ENCODE data around the gene DRC3. TPM values are rescaled to one million over a fixed set of nuclear protein-coding genes. Genes with fewer than 3 reads are reported as not detected.

DRC3 gene
- total RNA-seq, 1 donor from 2014 or later, result 1.7 TPM

DNA sequence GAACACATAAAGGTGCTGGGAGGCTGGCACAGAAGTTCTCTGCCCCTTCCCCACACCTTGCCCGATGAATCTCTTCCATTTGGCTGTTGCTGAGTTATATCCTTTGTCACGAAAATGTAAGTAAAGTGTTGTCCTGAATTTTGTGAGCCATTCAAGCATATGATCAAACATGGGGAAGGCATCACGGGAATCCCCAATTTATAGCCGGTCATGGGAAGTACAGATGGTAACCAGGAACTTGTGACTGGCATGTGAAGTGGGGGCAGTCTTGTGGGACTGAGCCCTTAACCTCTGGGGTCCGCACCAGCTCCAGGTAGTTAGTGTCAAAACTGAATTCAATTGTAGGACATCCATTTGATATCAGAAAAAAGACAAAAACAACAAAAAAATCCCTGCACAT, 13.7 kb upstream of the DRC3 start:
- DNase-seq, result no peak
- Histone ChIP-seq H3K27me3 (ENCODE audit: low read depth) (no peaks in the 10 kb centered on the region), H3K27ac (replicated peaks) (peak overlapping the region; percentile 78), H3K36me3 (peaks cover 14% of the 10 kb centered on the region), H3K4me1 (peaks cover 82% of the 10 kb centered on the region), H3K4me3 (peak overlapping the region; percentile 46), H3K9me3 (replicated peaks) (no peaks in the 10 kb centered on the region)
- TF ChIP-seq, protein P1, sequence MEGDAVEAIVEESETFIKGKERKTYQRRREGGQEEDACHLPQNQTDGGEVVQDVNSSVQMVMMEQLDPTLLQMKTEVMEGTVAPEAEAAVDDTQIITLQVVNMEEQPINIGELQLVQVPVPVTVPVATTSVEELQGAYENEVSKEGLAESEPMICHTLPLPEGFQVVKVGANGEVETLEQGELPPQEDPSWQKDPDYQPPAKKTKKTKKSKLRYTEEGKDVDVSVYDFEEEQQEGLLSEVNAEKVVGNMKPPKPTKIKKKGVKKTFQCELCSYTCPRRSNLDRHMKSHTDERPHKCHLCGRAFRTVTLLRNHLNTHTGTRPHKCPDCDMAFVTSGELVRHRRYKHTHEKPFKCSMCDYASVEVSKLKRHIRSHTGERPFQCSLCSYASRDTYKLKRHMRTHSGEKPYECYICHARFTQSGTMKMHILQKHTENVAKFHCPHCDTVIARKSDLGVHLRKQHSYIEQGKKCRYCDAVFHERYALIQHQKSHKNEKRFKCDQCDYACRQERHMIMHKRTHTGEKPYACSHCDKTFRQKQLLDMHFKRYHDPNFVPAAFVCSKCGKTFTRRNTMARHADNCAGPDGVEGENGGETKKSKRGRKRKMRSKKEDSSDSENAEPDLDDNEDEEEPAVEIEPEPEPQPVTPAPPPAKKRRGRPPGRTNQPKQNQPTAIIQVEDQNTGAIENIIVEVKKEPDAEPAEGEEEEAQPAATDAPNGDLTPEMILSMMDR (IDR thresholded peaks at IDR 0.05; ENCODE audit: borderline replicate concordance), result no peak
- intact Hi-C loops (cut with micrococcal nuclease), result no loop called here

DNA sequence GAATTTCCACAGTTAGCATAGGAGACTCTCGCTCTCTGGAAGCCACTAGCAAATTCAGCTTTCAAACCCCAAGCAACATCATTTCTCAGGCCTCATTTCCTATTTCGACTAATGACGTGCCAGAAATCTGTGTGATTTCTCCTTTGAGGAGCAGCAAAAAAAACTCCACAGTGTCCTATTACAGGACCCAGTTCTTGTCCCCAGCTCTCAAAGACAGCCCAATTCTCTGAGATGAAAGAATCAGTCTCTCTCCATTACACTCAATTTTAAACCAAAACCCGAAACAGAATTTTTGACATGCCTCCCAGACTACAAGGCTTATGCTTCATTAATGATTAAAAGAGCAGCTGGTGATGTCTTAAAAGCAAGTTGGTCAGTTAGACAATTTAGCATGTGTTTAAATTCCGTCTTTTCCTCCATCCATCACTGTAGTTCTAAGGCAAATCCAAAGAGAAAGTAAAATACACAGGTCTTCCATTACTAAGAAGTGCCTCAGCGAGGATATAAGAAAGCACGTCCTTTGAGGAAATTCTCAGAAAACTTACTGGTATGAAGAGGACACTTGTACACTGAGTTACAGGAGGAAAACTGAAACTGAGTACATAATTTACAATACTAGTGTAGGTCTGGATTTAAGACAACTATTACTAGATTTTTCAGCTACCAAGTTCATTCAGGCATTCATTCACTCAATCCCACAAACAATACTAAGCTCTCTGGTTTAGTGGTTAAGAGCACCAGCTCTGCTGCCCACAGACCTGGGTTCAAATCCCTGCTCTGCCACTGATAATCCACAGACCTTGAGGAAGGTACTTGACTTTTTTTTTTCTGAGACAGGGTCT, 12.9 kb upstream of the DRC3 start:
- peaks cover 82% of the 10 kb centered on the region for H3K4me1 ChIP-seq
- intact Hi-C loops (cut with micrococcal nuclease), result no loop called here

DNA sequence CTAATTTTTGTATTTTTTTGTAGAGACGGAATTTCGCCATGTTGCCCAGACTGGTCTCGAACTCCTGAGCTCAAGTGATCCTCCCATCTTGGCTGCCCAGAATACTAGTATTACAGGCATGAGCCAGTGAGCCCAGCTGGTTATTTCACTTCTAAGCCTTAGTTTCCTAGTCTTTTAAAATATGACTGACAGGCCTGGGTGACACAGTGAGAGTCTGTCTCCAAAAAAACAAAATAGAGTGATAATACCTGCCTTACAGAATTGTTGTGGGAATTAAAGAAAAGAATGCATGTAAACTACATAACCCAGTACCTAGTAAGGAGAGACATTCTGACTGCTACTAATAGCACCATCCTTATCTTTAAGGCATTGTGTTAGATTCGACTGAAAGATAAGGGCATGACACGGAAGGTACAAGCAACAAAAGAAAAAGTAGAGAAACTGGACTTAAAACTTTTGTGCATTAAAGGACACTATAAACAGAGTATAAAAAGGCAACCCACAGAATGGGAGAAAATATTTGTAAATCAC, 12.1 kb upstream of the DRC3 start:
- intact Hi-C loops (cut with micrococcal nuclease), result no loop called here
- DNase-seq, result no peak
- peaks cover 82% of the 10 kb centered on the region for H3K4me1 ChIP-seq
- H3K36me3 ChIP-seq, result peaks cover 7% of the 10 kb centered on the region
- H3K27me3 ChIP-seq (ENCODE audit: low read depth), result no peaks in the 10 kb centered on the region
- H3K9me3 ChIP-seq (replicated peaks), result no peaks in the 10 kb centered on the region
- H3K27ac ChIP-seq (replicated peaks), result peak overlapping the region; percentile 78
- no peak overlapping the region for H3K4me3 ChIP-seq
- TF ChIP-seq, protein P1 (IDR thresholded peaks at IDR 0.05; ENCODE audit: borderline replicate concordance), result no peak

More for the DNA sequence above, 12.9 kb upstream of the DRC3 start:
- H3K36me3 ChIP-seq, result peaks cover 14% of the 10 kb centered on the region
- no peaks in the 10 kb centered on the region for H3K9me3 ChIP-seq (replicated peaks)
- H3K27ac ChIP-seq (replicated peaks), result peak overlapping the region; percentile 78
- no peak for DNase-seq
- H3K4me3 ChIP-seq, result peak overlapping the region; percentile 46
- TF ChIP-seq, protein P1 (IDR thresholded peaks at IDR 0.05; ENCODE audit: borderline replicate concordance), result no peak
- H3K27me3 ChIP-seq (ENCODE audit: low read depth), result no peaks in the 10 kb centered on the region

DNA sequence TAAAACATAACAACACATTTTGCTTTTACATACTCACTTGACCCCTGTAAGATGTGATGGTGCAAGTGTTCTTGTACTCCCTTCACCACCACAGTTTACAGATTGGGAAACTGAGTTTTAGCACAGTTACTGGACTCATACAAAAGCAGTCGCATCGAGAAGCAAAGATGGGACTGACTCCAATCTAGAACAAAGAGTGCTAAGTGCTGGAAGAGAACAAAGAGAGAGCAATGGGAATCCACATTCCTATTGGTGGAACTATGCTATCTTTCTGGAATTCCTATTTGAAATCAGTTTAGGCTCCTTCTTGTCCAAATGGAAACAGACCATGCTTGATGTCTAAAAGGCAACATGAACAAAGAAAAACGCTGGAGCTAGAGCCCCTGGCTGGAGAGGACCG, 9.6 kb upstream of the DRC3 start:
- peaks cover 80% of the 10 kb centered on the region for H3K4me1 ChIP-seq
- H3K9me3 ChIP-seq (replicated peaks), result no peaks in the 10 kb centered on the region
- no peak overlapping the region for H3K4me3 ChIP-seq
- no peaks in the 10 kb centered on the region for H3K27me3 ChIP-seq (ENCODE audit: low read depth)
- H3K27ac ChIP-seq (replicated peaks), result peak overlapping the region; percentile 7
- TF ChIP-seq, protein P1 (IDR thresholded peaks at IDR 0.05; ENCODE audit: borderline replicate concordance), result no peak
- intact Hi-C loops (cut with micrococcal nuclease), result no loop called here
- no peaks in the 10 kb centered on the region for H3K36me3 ChIP-seq
- DNase-seq, result no peak

DNA sequence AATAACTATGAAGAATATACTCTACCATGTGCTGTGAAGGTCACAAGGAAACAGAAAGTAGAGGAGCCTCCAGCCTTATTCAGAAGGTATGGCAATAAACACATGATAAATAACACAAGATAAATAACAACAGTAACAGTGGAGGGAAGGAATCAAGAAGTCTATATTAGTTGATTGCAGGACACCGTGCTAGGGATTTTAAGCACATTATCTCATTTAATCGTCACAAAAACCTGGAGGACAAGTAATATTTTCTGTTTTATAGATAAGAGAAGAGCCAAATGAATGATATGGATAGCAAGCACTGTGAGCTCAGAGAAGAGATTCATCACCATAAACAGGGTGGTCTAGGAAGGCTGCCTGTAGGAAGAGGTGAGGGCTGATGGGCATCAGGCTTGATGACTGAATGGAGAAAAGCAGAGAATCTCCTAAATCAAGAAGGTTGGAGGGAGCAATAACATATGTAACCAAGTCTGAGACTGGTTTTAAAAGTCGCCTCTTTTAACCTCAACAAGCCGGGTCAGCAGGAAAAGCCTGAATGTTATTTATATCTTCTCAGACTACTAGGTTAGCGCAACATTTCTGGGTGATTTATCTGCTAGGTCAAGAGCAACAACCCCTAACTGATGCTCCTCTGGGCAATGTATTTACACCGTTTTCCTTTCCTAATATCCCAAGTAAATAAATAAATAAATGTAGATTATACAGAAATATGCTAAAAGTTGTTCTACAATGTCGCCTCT, 8.8 kb upstream of the DRC3 start:
- Histone ChIP-seq H3K27ac (replicated peaks) (peak overlapping the region; percentile 5), H3K9me3 (replicated peaks) (no peaks in the 10 kb centered on the region), H3K4me3 (no peak overlapping the region), H3K36me3 (no peaks in the 10 kb centered on the region), H3K27me3 (ENCODE audit: low read depth) (no peaks in the 10 kb centered on the region), H3K4me1 (peaks cover 80% of the 10 kb centered on the region)
- intact Hi-C loops (cut with micrococcal nuclease), result no loop called here
- TF ChIP-seq, protein P1 (IDR thresholded peaks at IDR 0.05; ENCODE audit: borderline replicate concordance), result no peak
- no peak for DNase-seq

Data from left ventricle myocardium inferior (tissue), 1 donor.